HepG2 (cell line): ENCODE measurements around the gene MISFA. TPM values are rescaled to one million over a fixed set of nuclear protein-coding genes. Genes with fewer than 3 reads are reported as not detected.

Experiments
- CBX1 ChIP-seq: IDR thresholded peaks from one replicate; pipeline ENCODE4 v1.6.1; 2016; ENCODE audit warnings: antibody characterized with exemption, low read depth
- HHEX ChIP-seq: IDR thresholded peaks from 2 replicates; pipeline ENCODE4 v1.6.1; 2016; ENCODE audit warnings: control low read depth
- MBNL3 ChIP-seq: fragments of 250-450 bp; sonication (Bioruptor Pico); conservative IDR thresholded peaks from 2 replicates; pipeline ENCODE4 v1.8.0; 2022; ENCODE audit warnings: mild to moderate bottlenecking, inconsistent platforms
- MED13 ChIP-seq: sonication (generic); formaldehyde crosslinking; IDR thresholded peaks from 2 replicates; pipeline ENCODE4 v1.5.0; 2020; ENCODE audit warnings: missing genetic modification reagents
- NFYC ChIP-seq: IDR thresholded peaks from 2 replicates; pipeline ENCODE4 v1.6.1; 2016; ENCODE audit warnings: missing genetic modification reagents, missing compliant biosample characterization
- RBAK ChIP-seq: sonication (generic); formaldehyde crosslinking; IDR thresholded peaks from 2 replicates; pipeline ENCODE4 v1.5.1; 2020; ENCODE audit warnings: mild to moderate bottlenecking, missing genetic modification reagents
- SIX4 ChIP-seq: sonication (generic); formaldehyde crosslinking; IDR thresholded peaks from 2 replicates; pipeline ENCODE4 v1.4.0; 2020; ENCODE audit warnings: missing genetic modification reagents
- SMYD3 ChIP-seq: sonication (generic); formaldehyde crosslinking; IDR thresholded peaks from 2 replicates; pipeline ENCODE4 v1.8.1; 2023; ENCODE audit warnings: mild to moderate bottlenecking, missing genetic modification reagents
- YEATS2 ChIP-seq: sonication (generic); formaldehyde crosslinking; IDR thresholded peaks from 2 replicates; pipeline ENCODE4 v1.4.0; 2020; ENCODE audit warnings: missing genetic modification reagents, borderline replicate concordance
- ZC3H4 ChIP-seq: sonication (generic); formaldehyde crosslinking; IDR thresholded peaks from 2 replicates; pipeline ENCODE4 v1.4.0; 2020; ENCODE audit warnings: missing genetic modification reagents, borderline replicate concordance
- ZNF432 ChIP-seq: sonication (generic); formaldehyde crosslinking; IDR thresholded peaks from 2 replicates; pipeline ENCODE4 v1.5.0; 2020; ENCODE audit warnings: missing genetic modification reagents, mild to moderate bottlenecking, borderline replicate concordance
- polyA plus RNA-seq, 8 experiments: library from polyadenylated mRNA; depleted of rRNA in 3 of 8; stranded (reverse) in 7 of 8; unstranded in 1 of 8; fragments of >200 nt; fragmentation: Illumina TruSeq in 4 of 8; extraction: Trizol in 4 of 8; gene quantifications; 2 replicates each; pipeline versions ENCODE4 v1.2.1 to v1.2.3, GENCODE V29; 2011 to 2016; ENCODE audit warnings: low read depth in 4 of 8, missing spikeins in 1 of 8, mixed read lengths in 1 of 8; ENCODE audit not compliant: insufficient read depth in 1 of 8
- total RNA-seq, 5 experiments: library from RNA; depleted of rRNA; stranded (reverse); fragments of >200 nt; fragmentation: Illumina TruSeq; extraction: Trizol; gene quantifications; 2 replicates each; pipeline ENCODE4 v1.2.3, GENCODE V29; 2016; ENCODE audit warnings: low read depth in 1 of 5
- TF ChIP-seq, protein P1 (sequence below): sonication (generic); formaldehyde crosslinking; IDR thresholded peaks from 2 replicates; pipeline ENCODE4 v1.4.0; 2020; ENCODE audit warnings: missing genetic modification reagents, low read depth, mild to moderate bottlenecking, borderline replicate concordance
- TF ChIP-seq, protein P2 (sequence below): sonication (generic); formaldehyde crosslinking; conservative IDR thresholded peaks from 2 replicates; pipeline ENCODE4 v1.8.0; 2022; ENCODE audit warnings: mild to moderate bottlenecking, moderate library complexity, missing genetic modification reagents
- TF ChIP-seq, protein P3 (sequence below): sonication (generic); formaldehyde crosslinking; IDR thresholded peaks from 2 replicates; pipeline ENCODE4 v1.8.1; 2022; ENCODE audit warnings: mild to moderate bottlenecking, missing genetic modification reagents
- TF ChIP-seq, protein P4 (sequence below): sonication (generic); formaldehyde crosslinking; IDR thresholded peaks from 2 replicates; pipeline ENCODE4 v1.4.0; 2020; ENCODE audit warnings: missing genetic modification reagents
- TF ChIP-seq, protein P5 (sequence below): sonication (generic); formaldehyde crosslinking; IDR thresholded peaks from 2 replicates; pipeline ENCODE4 v1.5.1; 2020; ENCODE audit warnings: mild to moderate bottlenecking, moderate library complexity, missing genetic modification reagents

MISFA gene
- total and polyA plus RNA-seq, 2 of the 13 experiments (the other 11 are each of a cell fraction or from before 2014, with no cell fraction given) = 1.4 to 5.4 TPM

DNA sequence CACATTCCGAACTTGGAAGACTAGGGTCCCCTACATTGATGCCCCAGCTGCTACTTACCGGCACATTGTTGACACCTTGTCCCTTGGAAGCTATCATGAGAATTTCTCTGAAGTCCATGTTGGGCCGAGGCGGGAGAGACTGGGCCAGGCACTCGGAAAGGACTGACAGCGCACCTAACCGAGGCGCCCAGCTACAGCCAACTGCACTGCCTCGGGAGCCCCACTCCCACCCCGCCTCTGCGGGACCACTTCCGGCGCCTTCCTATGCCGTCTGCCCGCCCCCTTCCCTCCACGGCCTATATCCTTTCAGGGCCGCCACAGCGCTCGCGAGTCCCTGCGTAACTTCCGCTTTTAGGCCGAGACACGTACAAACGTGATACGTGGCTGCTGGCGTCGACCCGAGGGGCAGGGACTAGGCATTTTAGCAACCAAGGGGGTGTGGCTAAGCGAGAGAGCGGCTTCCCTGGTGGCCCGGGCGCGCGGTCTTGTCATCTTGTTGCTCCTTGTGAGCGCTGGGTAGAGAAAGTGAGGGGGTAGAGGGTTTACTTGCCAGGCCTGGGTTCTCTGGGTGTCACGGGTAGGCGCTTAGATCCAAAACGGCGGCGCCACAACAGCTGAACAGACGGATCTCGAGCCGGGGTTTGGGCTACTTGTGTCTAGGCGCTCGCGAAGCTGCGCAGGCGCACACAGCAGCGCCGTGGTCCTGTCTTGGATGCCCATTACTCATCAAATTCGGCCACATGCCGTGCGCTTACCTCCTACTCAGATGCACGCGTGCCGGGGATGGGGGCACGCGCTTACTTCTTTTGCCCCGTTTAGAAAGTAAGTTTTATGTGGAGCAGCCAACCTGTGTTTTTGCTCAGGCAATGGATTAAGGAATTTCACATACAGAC, 34.8 kb downstream of the MISFA start, which contains the start of gene SPTY2D1 (continued):
- TF ChIP-seq RBAK (CRISPR knock-in tag) (no peak), HHEX (CRISPR knock-in tag) (no peak), MED13 (no peak), NFYC (CRISPR knock-in tag) (peak; percentile 86), YEATS2 (CRISPR knock-in tag) (peak; percentile 97), ZNF432 (CRISPR knock-in tag) (no peak), CBX1 (peak; percentile 82), SMYD3 (CRISPR knock-in tag) (no peak), ZC3H4 (CRISPR knock-in tag) (no peak), MBNL3 (CRISPR knock-in tag) (no peak), SIX4 (CRISPR knock-in tag) (no peak; the same call in 1 of the 2 replicates)
- TF ChIP-seq, protein P1, sequence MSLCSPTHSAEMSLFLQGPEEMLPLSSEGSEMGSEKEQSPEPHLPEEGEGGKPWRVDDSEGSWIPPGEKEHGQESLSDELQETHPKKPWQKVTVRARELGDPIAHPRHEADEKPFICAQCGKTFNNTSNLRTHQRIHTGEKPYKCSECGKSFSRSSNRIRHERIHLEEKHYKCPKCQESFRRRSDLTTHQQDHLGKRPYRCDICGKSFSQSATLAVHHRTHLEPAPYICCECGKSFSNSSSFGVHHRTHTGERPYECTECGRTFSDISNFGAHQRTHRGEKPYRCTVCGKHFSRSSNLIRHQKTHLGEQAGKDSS (CRISPR knock-in tag) = no peak; the same call in 1 of the 2 replicates
- TF ChIP-seq, protein P2, sequence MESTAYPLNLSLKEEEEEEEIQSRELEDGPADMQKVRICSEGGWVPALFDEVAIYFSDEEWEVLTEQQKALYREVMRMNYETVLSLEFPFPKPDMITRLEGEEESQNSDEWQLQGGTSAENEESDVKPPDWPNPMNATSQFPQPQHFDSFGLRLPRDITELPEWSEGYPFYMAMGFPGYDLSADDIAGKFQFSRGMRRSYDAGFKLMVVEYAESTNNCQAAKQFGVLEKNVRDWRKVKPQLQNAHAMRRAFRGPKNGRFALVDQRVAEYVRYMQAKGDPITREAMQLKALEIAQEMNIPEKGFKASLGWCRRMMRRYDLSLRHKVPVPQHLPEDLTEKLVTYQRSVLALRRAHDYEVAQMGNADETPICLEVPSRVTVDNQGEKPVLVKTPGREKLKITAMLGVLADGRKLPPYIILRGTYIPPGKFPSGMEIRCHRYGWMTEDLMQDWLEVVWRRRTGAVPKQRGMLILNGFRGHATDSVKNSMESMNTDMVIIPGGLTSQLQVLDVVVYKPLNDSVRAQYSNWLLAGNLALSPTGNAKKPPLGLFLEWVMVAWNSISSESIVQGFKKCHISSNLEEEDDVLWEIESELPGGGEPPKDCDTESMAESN (CRISPR knock-in tag) = peak; percentile 73; the same call in 1 of the 2 replicates
- TF ChIP-seq, protein P3, sequence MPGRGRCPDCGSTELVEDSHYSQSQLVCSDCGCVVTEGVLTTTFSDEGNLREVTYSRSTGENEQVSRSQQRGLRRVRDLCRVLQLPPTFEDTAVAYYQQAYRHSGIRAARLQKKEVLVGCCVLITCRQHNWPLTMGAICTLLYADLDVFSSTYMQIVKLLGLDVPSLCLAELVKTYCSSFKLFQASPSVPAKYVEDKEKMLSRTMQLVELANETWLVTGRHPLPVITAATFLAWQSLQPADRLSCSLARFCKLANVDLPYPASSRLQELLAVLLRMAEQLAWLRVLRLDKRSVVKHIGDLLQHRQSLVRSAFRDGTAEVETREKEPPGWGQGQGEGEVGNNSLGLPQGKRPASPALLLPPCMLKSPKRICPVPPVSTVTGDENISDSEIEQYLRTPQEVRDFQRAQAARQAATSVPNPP (CRISPR knock-in tag) = no peak
- TF ChIP-seq, protein P4, sequence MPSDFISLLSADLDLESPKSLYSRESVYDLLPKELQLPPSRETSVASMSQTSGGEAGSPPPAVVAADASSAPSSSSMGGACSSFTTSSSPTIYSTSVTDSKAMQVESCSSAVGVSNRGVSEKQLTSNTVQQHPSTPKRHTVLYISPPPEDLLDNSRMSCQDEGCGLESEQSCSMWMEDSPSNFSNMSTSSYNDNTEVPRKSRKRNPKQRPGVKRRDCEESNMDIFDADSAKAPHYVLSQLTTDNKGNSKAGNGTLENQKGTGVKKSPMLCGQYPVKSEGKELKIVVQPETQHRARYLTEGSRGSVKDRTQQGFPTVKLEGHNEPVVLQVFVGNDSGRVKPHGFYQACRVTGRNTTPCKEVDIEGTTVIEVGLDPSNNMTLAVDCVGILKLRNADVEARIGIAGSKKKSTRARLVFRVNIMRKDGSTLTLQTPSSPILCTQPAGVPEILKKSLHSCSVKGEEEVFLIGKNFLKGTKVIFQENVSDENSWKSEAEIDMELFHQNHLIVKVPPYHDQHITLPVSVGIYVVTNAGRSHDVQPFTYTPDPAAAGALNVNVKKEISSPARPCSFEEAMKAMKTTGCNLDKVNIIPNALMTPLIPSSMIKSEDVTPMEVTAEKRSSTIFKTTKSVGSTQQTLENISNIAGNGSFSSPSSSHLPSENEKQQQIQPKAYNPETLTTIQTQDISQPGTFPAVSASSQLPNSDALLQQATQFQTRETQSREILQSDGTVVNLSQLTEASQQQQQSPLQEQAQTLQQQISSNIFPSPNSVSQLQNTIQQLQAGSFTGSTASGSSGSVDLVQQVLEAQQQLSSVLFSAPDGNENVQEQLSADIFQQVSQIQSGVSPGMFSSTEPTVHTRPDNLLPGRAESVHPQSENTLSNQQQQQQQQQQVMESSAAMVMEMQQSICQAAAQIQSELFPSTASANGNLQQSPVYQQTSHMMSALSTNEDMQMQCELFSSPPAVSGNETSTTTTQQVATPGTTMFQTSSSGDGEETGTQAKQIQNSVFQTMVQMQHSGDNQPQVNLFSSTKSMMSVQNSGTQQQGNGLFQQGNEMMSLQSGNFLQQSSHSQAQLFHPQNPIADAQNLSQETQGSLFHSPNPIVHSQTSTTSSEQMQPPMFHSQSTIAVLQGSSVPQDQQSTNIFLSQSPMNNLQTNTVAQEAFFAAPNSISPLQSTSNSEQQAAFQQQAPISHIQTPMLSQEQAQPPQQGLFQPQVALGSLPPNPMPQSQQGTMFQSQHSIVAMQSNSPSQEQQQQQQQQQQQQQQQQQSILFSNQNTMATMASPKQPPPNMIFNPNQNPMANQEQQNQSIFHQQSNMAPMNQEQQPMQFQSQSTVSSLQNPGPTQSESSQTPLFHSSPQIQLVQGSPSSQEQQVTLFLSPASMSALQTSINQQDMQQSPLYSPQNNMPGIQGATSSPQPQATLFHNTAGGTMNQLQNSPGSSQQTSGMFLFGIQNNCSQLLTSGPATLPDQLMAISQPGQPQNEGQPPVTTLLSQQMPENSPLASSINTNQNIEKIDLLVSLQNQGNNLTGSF (CRISPR knock-in tag) = peak; percentile 76; the same call in 1 of the 2 replicates
- TF ChIP-seq, protein P5, sequence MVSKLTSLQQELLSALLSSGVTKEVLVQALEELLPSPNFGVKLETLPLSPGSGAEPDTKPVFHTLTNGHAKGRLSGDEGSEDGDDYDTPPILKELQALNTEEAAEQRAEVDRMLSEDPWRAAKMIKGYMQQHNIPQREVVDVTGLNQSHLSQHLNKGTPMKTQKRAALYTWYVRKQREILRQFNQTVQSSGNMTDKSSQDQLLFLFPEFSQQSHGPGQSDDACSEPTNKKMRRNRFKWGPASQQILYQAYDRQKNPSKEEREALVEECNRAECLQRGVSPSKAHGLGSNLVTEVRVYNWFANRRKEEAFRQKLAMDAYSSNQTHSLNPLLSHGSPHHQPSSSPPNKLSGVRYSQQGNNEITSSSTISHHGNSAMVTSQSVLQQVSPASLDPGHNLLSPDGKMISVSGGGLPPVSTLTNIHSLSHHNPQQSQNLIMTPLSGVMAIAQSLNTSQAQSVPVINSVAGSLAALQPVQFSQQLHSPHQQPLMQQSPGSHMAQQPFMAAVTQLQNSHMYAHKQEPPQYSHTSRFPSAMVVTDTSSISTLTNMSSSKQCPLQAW (CRISPR knock-in tag) = peak; percentile 83; the same call in 1 of the 2 replicates
